Measurements from ENCODE around the gene SMARCC2. TPM values are rescaled to one million over a fixed set of nuclear protein-coding genes. Genes with fewer than 3 reads are reported as not detected.
A peak's percentile ranks its signal among the peaks of the same experiment; 100 is the strongest.
"Not testable (repeated sequence)": the region's sequence is repeated elsewhere in the genome, so short reads cannot be mapped to it uniquely, and the experiment has no call there.

Gene SMARCC2
- total RNA-seq, 2 donors from 2014 or later: 65.2 to 68.5 TPM

- intact Hi-C loops (cut with DNase I): loop anchor here in 1 of 2 donors (2.0 to 5.0 kb wide), 2 partner anchors 39 to 71 kb away; partner anchors contain the start of genes MYL6 and SMARCC2
- peak; percentile 84 to 87 for ATAC-seq
- peak; percentile 98 for DNase-seq
Observed at GRCh38 chr12:56117778-56118687, 71.2 kb downstream of the SMARCC2 start, which contains the start of gene ZC3H10. TSS of gene ZC3H10 (plus strand) at chr12:56118266. CDS start at chr12:56120563, 2,297 bp downstream.

- DNase-seq, ATAC-seq: not testable (repeated sequence)
- intact Hi-C loops (cut with DNase I): loop anchor here in 1 of 2 donors (5.0 kb wide), 1 partner anchor 40 kb away; the partner anchor contains the start of gene MYL6
Observed at GRCh38 chr12:56117082-56117706, 72.1 kb downstream of the SMARCC2 start.

GRCh38 chr12:56116267-56117081 is 72.8 kb downstream of the SMARCC2 start, which contains the start of gene RPL41:
TSS of gene RPL41 (plus strand) at chr12:56116633.
- ATAC-seq (peak; percentile 79), DNase-seq (peak; percentile 94)
- intact Hi-C loops (cut with DNase I): loop anchor here in 1 of 2 donors (5.0 kb wide), 1 partner anchor 41 kb away; the partner anchor contains the start of gene MYL6

GRCh38 chr12:56115329-56115728 is 74.0 kb downstream of the SMARCC2 start:
- DNase-seq: peak; percentile 53
- intact Hi-C loops (cut with DNase I): loop anchor here in 1 of 2 donors (5.0 kb wide), 1 partner anchor 42 kb away; the partner anchor contains the start of gene MYL6
- ATAC-seq: no peak

GRCh38 chr12:56114084-56114483 is 75.2 kb downstream of the SMARCC2 start:
- intact Hi-C loops (cut with DNase I): no loop called here
- DNase-seq (no peak), ATAC-seq (no peak)

Other genes with a start within 250 kb of the SMARCC2 start
- under 1 TPM; 0.65 to 0.81 TPM for gene PMEL, start 223.4 kb downstream of the SMARCC2 start, total RNA-seq
- gene CDK2, start 222.7 kb downstream of the SMARCC2 start, total RNA-seq: 10 to 100 TPM; 14.1 to 18.2 TPM
- 100 to 1,000 TPM; 105 to 114 TPM for gene RAB5B, start 215.4 kb downstream of the SMARCC2 start, total RNA-seq
- 10 to 100 TPM; 20.3 to 29.8 TPM for gene SUOX, start 192.2 kb downstream of the SMARCC2 start, total RNA-seq
- gene IKZF4, start 168.4 kb downstream of the SMARCC2 start, total RNA-seq: 1 to 10 TPM; 6.2 to 6.7 TPM
- gene RPS26, start 147.6 kb downstream of the SMARCC2 start, total RNA-seq: 10 to 100 TPM; 28.5 to 47.1 TPM
- gene ERBB3, start 109.3 kb downstream of the SMARCC2 start, total RNA-seq: 1 to 10 TPM; 5.2 TPM
- 10 to 100 TPM; 60.4 to 83.9 TPM for gene PA2G4, start 84.9 kb downstream of the SMARCC2 start, total RNA-seq
- 1,000 to 10,000 TPM; 2,192 to 2,337 TPM for gene RPL41, start 72.8 kb downstream of the SMARCC2 start, total RNA-seq
- gene ZC3H10, start 71.2 kb downstream of the SMARCC2 start, total RNA-seq: 1 to 10 TPM; 6.6 to 7.6 TPM
- 10 to 100 TPM; 54.1 to 63.9 TPM for gene ESYT1, start 61.2 kb downstream of the SMARCC2 start, total RNA-seq
- 10 to 100 TPM; 40.5 to 42.5 TPM for gene MYL6B, start 36.9 kb downstream of the SMARCC2 start, total RNA-seq
- 1,000 to 10,000 TPM; 1,071 to 1,319 TPM for gene MYL6, start 31.1 kb downstream of the SMARCC2 start, total RNA-seq
- 10 to 100 TPM; 42.8 to 49.4 TPM for gene RNF41, start 32.4 kb upstream of the SMARCC2 start, total RNA-seq
- 10 to 100 TPM; 19.4 to 21.7 TPM for gene NABP2, start 34.9 kb upstream of the SMARCC2 start, total RNA-seq
- not detected for gene SLC39A5, start 40.6 kb upstream of the SMARCC2 start, total RNA-seq
- gene ANKRD52, start 68.9 kb upstream of the SMARCC2 start, total RNA-seq: 10 to 100 TPM; 20.3 to 24.1 TPM
- 10 to 100 TPM; 76.2 to 98.3 TPM for gene COQ10A, start 77.5 kb upstream of the SMARCC2 start, total RNA-seq
- gene CS, start 110.8 kb upstream of the SMARCC2 start, total RNA-seq: 100 to 1,000 TPM; 526 to 581 TPM
- gene CNPY2, start 126.5 kb upstream of the SMARCC2 start, total RNA-seq: 10 to 100 TPM; 54.1 to 60.7 TPM
- gene PAN2, start 144.5 kb upstream of the SMARCC2 start, total RNA-seq: 10 to 100 TPM; 38.5 to 39.4 TPM
- not detected for gene IL23A, start 149.4 kb upstream of the SMARCC2 start, total RNA-seq
- 10 to 100 TPM; 52.2 to 68.1 TPM for gene STAT2, start 170.6 kb upstream of the SMARCC2 start, total RNA-seq
- gene APOF, start 173.4 kb upstream of the SMARCC2 start, total RNA-seq: not detected